Measurements from ENCODE around the gene TMEM123. TPM values are rescaled to one million over a fixed set of nuclear protein-coding genes. Genes with fewer than 3 reads are reported as not detected.
A peak's percentile ranks its signal among the peaks of the same experiment; 100 is the strongest.

TMEM123 gene
- polyA plus RNA-seq, 3 donors, result 68.7 to 368 (median 263) TPM

GRCh38 chr11:102405501-102405900 is 47.1 kb downstream of the TMEM123 start:
- no peak overlapping the region for H2AFZ ChIP-seq (ENCODE audit: insufficient read depth, low read depth, low read length, poor library complexity, severe bottlenecking)
- H3K79me2 ChIP-seq (ENCODE audit: insufficient read depth, low read length), result peaks cover 63% of the 10 kb centered on the region
- no peaks in the 10 kb centered on the region for H3K9me3 ChIP-seq (replicated peaks in 1 of 2; ENCODE audit: control insufficient read depth in 1 of 2, insufficient read depth in 1 of 2, low read length in 2 of 2)
- WGBS (ENCODE audit: insufficient coverage), result no CpG with 5 or more reads among the region's 5 CpGs
- no peak for DNase-seq
- no peak overlapping the region for H3K4me3 ChIP-seq (replicated peaks in 1 of 3; ENCODE audit: low read depth in 2 of 3, low read length in 3 of 3)
- TF ChIP-seq CTCF (IDR thresholded peaks at IDR 0.05), result no peak
- no peak overlapping the region for H3K4me2 ChIP-seq (replicated peaks; ENCODE audit: extremely low read depth, low read length, poor library complexity, severe bottlenecking)
- Mint-ChIP-seq H3K4me3 (no peak overlapping the region), H3K27ac (no peak overlapping the region), H3K9me3 (peaks cover 0 to 3% (median 0%) of the 10 kb centered on the region in 7 donors), H3K27me3 (ENCODE audit: low read depth in 3 of 3) (peaks cover 0 to under 1% (median 0%) of the 10 kb centered on the region in 3 donors), H3K4me1 (peaks cover 32% of the 10 kb centered on the region), H3K36me3 (peaks cover 46 to 66% of the 10 kb centered on the region in 2 donors)
- intact Hi-C loops (cut with micrococcal nuclease), result no loop called here
- H3K27ac ChIP-seq (ENCODE audit: low read depth in 1 of 2, low read length in 2 of 2), result no peak overlapping the region
- H3K36me3 ChIP-seq (replicated peaks in 1 of 2; ENCODE audit: control insufficient read depth in 1 of 2, insufficient read depth in 2 of 2, low read length in 2 of 2), result peaks cover 28 to 73% of the 10 kb centered on the region in 2 donors
- H3K27me3 ChIP-seq (ENCODE audit: control insufficient read depth in 2 of 2, insufficient read depth in 2 of 2, low read length in 2 of 2), result no peaks in the 10 kb centered on the region
- no peak overlapping the region for H3K9ac ChIP-seq (ENCODE audit: insufficient read depth, low read length, poor library complexity, severe bottlenecking)
- peaks cover 97% of the 10 kb centered on the region for H4K20me1 ChIP-seq (ENCODE audit: insufficient read depth, low read length)
- H3K4me1 ChIP-seq (ENCODE audit: control insufficient read depth in 1 of 2, insufficient read depth in 2 of 2, low read length in 2 of 2), result peaks cover 0 to 4% of the 10 kb centered on the region in 2 donors

- peaks cover 0 to 4% of the 10 kb centered on the region in 2 donors for H3K4me1 ChIP-seq (ENCODE audit: control insufficient read depth in 1 of 2, insufficient read depth in 2 of 2, low read length in 2 of 2)
- H3K79me2 ChIP-seq (ENCODE audit: insufficient read depth, low read length), result peaks cover 34% of the 10 kb centered on the region
- H3K4me2 ChIP-seq (replicated peaks; ENCODE audit: extremely low read depth, low read length, poor library complexity, severe bottlenecking), result no peak overlapping the region
- H3K36me3 ChIP-seq (replicated peaks in 1 of 2; ENCODE audit: control insufficient read depth in 1 of 2, insufficient read depth in 2 of 2, low read length in 2 of 2), result peaks cover 49 to 79% of the 10 kb centered on the region in 2 donors
- Mint-ChIP-seq H3K4me3 (no peak overlapping the region), H3K9me3 (peaks cover 0 to 3% (median 0%) of the 10 kb centered on the region in 7 donors), H3K36me3 (peaks cover 44 to 74% of the 10 kb centered on the region in 2 donors), H3K27me3 (ENCODE audit: low read depth in 3 of 3) (peaks cover 0 to 1% (median 0%) of the 10 kb centered on the region in 3 donors), H3K4me1 (peaks cover 32% of the 10 kb centered on the region), H3K27ac (peak overlapping the region in 3 of 7 donors; percentile 54 to 77 (median 73))
- no peak overlapping the region for H3K4me3 ChIP-seq (replicated peaks in 1 of 3; ENCODE audit: low read depth in 2 of 3, low read length in 3 of 3)
- no peak overlapping the region for H3K9ac ChIP-seq (ENCODE audit: insufficient read depth, low read length, poor library complexity, severe bottlenecking)
- H3K27me3 ChIP-seq (ENCODE audit: control insufficient read depth in 2 of 2, insufficient read depth in 2 of 2, low read length in 2 of 2), result no peaks in the 10 kb centered on the region
- DNase-seq, result no peak
- H2AFZ ChIP-seq (ENCODE audit: insufficient read depth, low read depth, low read length, poor library complexity, severe bottlenecking), result no peak overlapping the region
- H4K20me1 ChIP-seq (ENCODE audit: insufficient read depth, low read length), result peaks cover 79% of the 10 kb centered on the region
- no peak for TF ChIP-seq CTCF (IDR thresholded peaks at IDR 0.05)
- intact Hi-C loops (cut with micrococcal nuclease), result no loop called here
- peak overlapping the region; percentile 25 to 35 for H3K27ac ChIP-seq (ENCODE audit: low read depth in 1 of 2, low read length in 2 of 2)
- no peaks in the 10 kb centered on the region for H3K9me3 ChIP-seq (replicated peaks in 1 of 2; ENCODE audit: control insufficient read depth in 1 of 2, insufficient read depth in 1 of 2, low read length in 2 of 2)
These were observed 50.0 kb downstream of the TMEM123 start for GRCh38 chr11:102402548-102402947.

All from CD14-positive monocyte (primary cell).